Measurements from ENCODE around the gene SERPINF2.

- TF ChIP-seq CTCF (IDR thresholded peaks at IDR 0.05) (no peak), POLR2A (IDR thresholded peaks at IDR 0.05) (no peak)
These were observed 30.9 kb upstream of the SERPINF2 start for GRCh38 chr17:1711804-1712203.
